CD4-positive, alpha-beta T cell treated with Interleukin-17A for 1 hour (primary cell): ENCODE data around the gene SSH3.

ENCODE experiments used
- DNase-seq: peaks from one replicate; pipeline ENCODE4 v3.0.0-alpha.2; 2020

SSH3 gene

GRCh38 chr11:67268081-67268961 lies 35.0 kb upstream of the SSH3 start:
- DNase-seq, result peak; percentile 73

GRCh38 chr11:67268962-67269268 lies 34.4 kb upstream of the SSH3 start:
- DNase-seq, result no peak

GRCh38 chr11:67269401-67270255 lies 33.7 kb upstream of the SSH3 start:
- DNase-seq, result peak; percentile 42

GRCh38 chr11:67270256-67271204 lies 32.8 kb upstream of the SSH3 start:
- peak; percentile 34 for DNase-seq

- no peak for DNase-seq
Measured at GRCh38 chr11:67271205-67271540, 32.2 kb upstream of the SSH3 start.

GRCh38 chr11:67271541-67272284 lies 31.6 kb upstream of the SSH3 start:
- peak; percentile 67 for DNase-seq

DNA sequence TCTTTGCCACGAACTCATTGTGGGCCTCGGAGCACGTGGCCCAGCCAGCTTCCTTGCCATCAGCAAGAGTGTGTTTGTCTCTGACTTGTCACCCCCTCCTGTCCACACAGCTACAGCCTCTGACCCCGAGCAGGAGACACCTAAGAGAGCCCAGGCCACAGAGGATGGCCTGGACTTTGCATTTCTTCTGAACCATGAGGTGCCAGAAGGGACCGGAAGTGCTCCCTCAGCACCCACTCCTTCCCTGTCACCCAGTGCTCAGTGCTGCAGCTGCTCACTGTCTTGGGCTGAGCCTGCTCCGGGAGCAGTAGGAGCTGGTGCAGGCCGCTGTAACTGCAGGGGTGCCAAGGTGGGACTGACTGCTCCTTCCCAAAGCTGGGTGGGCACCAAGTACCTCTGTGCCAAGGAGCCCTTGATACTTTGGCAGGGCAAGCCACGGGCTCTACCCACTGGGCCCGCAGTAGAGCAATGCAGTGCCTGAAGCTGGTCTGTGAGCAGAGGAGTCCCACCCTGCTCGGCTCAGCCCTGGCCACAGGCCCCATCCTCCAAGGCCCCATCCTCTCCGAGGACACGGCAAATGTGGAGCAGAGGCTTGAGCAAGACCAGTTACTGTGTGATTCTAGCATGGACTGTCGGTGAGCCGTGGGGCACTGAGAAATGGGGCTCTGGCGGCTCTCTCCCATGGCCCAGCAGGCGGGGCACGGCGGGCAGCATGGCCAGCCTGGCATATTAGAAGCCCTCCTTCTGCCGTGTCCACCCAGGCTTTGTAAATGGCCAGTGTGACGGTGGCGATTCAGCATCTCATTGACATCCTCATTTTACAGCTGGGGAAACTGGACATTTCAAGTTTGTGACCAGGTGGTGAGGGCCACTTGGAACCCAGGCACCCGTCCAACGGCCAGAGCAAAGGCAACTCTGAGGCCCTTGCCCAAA lies 30.7 kb upstream of the SSH3 start:
- DNase-seq, result no peak

DNA sequence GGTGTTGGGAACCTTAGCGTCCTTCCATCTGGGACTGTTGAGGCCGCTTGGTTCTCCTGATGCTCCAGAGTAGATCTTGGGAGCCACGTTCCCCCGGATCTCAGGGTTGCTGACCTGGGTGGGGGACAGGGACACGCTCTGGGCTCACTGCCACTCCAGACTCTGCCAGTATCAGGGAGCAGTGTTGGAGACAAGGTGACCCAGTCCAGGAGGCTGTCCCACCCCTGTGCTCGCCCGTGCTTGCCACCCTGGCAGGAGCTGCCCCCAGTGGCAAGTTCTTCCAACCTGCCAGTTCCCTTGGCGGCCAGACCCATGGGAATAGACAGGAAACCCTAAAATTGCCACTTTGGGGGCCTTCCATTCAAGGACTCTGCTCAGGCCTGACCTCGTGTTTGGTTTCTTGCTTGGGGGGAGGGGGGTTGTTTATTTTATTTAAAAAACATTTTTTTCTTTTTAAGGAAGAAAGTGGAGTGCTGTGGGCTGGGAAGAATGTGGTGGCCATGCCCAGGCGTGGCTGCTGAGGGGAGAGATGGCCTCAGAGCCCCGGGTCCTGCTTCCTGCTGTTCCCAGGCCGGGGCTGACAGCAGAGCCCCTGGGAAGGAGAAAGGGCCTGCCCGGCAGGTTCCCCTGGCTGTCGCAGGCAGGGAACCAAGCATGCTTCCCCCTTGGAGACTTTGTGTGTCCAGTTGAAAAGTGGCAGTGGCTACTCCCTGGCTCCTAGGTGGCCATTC lies 29.9 kb upstream of the SSH3 start:
- no peak for DNase-seq

DNA sequence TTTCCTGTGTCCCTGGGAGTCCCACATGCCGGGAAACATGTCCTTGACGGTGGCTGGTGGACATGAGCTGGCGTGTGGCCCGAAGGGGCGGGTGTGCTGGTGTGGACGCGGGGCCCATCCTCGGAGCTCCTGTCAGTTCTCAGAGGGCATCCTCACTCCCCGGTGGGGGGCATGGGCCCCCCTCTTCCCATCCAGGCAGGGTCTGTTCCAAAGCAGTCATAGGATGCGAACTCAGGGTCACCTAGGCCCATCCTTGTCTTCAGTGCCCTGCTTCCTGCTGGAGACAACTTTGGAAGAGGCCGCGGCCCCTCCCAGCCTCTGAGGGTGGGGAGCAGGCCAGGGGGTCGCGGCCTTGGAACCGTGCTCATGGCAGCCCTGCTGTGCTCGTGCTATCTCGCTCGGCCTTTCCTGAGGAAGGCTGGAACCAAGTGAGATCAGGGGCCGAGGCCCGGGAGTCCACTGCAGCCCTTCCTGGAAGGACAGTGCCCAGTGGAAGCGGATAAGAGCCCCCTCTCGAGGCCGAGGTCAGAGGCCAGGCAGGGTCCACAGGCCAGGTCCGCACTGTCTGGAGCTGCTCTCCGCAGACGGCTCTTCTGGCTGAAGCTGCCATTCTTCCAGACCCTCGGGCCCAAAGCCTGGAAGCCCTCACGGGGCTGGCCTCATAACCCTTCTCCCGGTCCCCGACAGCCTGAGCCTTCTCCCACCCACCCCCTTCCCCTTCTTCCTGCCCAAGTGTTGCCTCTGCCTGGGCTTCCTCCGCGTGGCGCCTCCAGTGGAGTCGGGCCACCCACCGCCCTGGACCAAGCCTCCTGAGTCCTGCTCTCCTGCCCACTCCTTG lies 28.3 kb upstream of the SSH3 start:
- DNase-seq, result no peak

DNA sequence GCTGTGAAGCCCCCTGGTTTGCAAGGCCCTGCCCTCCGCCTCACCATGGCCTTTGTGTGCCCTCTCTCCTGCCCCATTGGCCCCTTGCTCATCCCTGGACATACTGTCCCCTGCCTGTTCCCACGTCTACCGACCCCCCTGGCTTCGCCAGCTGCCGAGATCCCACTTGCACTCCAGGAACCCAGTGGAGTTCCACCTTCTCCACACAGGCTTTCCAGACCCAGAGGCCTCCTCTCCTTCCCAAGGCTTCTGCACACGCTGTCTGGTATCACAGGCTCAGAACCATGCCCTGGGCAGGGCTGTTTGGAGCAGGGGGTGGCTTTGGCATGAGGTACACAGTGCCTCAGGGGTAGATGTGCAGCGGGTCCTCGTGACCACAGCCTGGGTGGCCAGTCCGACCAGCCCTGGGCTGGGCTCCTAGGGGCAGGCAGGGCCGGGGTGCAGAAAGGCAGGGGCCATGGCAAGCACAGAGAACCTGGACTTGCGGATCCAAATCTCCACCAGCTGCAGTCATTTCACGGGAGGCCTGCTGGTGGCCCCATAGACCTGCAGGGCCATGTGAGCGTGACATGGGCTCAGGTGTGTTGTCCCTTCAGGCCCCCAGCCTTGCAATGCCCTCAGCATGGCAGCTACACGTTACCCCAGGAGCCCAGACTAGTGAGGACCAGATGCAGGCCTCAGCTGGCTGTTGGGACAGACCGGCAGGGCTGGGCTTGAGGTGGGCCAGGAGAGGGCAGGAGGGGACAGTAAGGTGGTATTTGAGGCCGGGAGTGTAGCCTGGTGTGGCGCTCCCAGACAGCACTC lies 27.5 kb upstream of the SSH3 start:
- DNase-seq, result no peak

- peak; percentile 48 for DNase-seq
Measured at GRCh38 chr11:67276781-67277230, 26.5 kb upstream of the SSH3 start.

DNA sequence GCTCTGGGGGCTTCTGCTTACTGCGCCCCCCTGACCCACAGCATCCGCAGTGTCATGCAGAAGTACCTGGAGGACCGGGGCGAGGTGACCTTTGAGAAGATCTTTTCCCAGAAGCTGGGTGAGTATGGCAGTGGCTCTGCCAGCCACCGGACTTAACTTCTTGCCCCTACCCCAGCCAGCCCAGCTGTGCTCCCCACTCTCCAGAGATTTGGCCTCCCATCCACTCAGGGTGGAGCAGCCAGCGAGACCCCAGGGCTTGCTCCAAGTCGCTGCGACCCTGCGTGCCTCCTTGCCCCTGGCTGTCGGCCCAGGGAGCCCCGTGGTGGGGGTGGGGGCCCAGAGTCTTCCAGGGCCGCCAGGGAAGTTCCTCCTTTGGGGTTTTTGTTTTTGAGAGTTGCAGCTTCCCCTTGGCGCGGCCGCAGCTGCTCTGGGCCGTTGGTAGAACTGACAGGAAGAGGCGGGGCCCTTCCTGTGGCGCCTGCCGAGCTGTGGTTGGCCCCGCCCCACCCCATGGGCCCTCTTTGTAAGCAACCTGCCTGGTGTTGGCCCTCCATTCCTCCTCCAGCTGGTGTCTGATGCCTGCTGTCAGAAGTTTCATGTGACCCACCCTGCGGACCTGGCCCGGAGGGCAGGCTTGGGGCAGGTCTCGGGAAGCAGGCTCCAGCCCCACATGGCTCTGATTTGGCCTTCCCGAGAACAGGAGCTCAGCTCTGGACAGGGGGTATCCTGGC lies 25.9 kb upstream of the SSH3 start:
- peak; percentile 94 for DNase-seq

GRCh38 chr11:67278135-67278938 lies 25.0 kb upstream of the SSH3 start:
- no peak for DNase-seq

DNA sequence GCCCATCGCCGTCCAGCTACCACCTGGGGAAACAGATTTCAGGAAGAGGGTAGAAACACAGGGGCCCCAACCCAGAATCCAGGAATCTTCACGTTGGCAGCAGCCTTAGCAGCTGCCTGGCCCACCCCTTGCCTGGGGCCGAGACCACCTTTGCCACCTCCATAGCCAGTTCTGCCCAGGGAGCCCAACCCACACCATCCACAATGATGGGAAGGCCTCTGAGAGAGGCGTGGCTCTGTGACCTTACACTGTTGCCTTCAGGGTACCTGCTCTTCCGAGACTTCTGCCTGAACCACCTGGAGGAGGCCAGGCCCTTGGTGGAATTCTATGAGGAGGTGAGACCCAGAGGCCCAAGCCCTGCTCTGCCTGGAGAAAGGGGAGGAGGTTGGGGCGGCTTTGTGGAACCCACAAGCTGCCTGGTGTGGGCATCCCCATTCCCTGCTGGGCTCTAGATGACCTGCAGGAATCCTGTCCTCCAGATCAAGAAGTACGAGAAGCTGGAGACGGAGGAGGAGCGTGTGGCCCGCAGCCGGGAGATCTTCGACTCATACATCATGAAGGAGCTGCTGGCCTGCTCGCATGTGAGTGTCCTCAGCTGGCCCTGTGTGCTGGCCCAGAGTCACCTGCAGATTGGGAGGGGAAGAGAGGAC lies 24.3 kb upstream of the SSH3 start:
- no peak for DNase-seq

- DNase-seq, result no peak
Measured at GRCh38 chr11:67279589-67280340, 23.6 kb upstream of the SSH3 start.
